Gastrocnemius medialis (tissue), 4 donors: ENCODE results near the gene BNC2.

ENCODE experiments used
- CTCF ChIP-seq, 5 experiments: fragments of 450-650 bp in 3 of 5; fragments of 200-600 bp in 2 of 5; sonication (generic) in 2 of 5; IDR thresholded peaks in 4 of 5; conservative IDR thresholded peaks in 1 of 5; 1 replicate in 4 of 5; 2 replicates in 1 of 5; pipeline ENCODE4 v1.5.1; 2016 to 2019; ENCODE audit warnings: antibody characterized with exemption in 5 of 5, mild to moderate bottlenecking in 3 of 5, moderate library complexity in 3 of 5
- POLR2A ChIP-seq, 2 donors: fragments of 450-650 bp; IDR thresholded peaks; one replicate each; pipeline ENCODE4 v1.6.1; 2017; ENCODE audit warnings: antibody characterized with exemption in 2 of 2, mild to moderate bottlenecking in 2 of 2, moderate library complexity in 2 of 2

- TF ChIP-seq CTCF (IDR thresholded peaks at IDR 0.05 in 4 of 5, conservative IDR thresholded peaks at IDR 0.05 in 1 of 5): no peak
- TF ChIP-seq POLR2A (IDR thresholded peaks at IDR 0.05): no peak
Measured at GRCh38 chr9:16363916-16364315, 506.6 kb downstream of the BNC2 start.
